A549 (cell line): ENCODE results near the gene SNX25. TPM values are rescaled to one million over a fixed set of nuclear protein-coding genes. Genes with fewer than 3 reads are reported as not detected.

Experiments
- ATAC-seq, 2 experiments: fragments of 200-7000 bp in 1 of 2; fragments of >200 bp in 1 of 2; cut with Nextera tagmentation in 1 of 2; cut with Tn5 transposase in 1 of 2; 3 replicates each; pipeline versions ENCODE4 v1.8.0 to v1.9.1; 2018 to 2020; ENCODE audit warnings: mild to moderate bottlenecking in 1 of 2, moderate library complexity in 1 of 2
- CTCF ChIA-PET: fragments of 300-600 bp; sonication (Branson Sonifier 250); formaldehyde crosslinking; extraction: SDS; loops from one replicate; lab custom pipeline; 2021; ENCODE audit warnings: antibody characterized with exemption, inconsistent platforms; lab: Yijun Ruan, JAX
- POLR2A ChIA-PET: fragments of 350-600 bp; formaldehyde crosslinking; extraction: SDS; loops from one replicate; lab custom pipeline; 2021; ENCODE audit warnings: antibody characterized with exemption, inconsistent platforms; lab: Yijun Ruan, JAX
- DNase-seq, 2 experiments: peaks; one replicate each; pipeline versions ENCODE4 v3.0.0 to v3.0.0-alpha.2; 2011 to 2016; ENCODE audit warnings: low read depth in 1 of 2, low spot score in 1 of 2
- FAIRE-seq: peaks from 2 replicates; lab custom pipeline; 2011; peaks lifted over from hg19 to GRCh38; lab: Jason Lieb, UNC
- H3K27ac ChIP-seq, 2 experiments: fragments of >200 bp; sonication (Bioruptor Twin); formaldehyde crosslinking; 3 replicates each; pipeline ENCODE4 v1.5.1; 2016 to 2017
- H3K4me1 ChIP-seq: fragments of >200 bp; sonication (Bioruptor Twin); formaldehyde crosslinking; 3 replicates; pipeline ENCODE4 v1.6.1; 2016
- H3K4me2 ChIP-seq: fragments of >200 bp; sonication (Bioruptor Twin); formaldehyde crosslinking; 3 replicates; pipeline ENCODE4 v1.6.1; 2016
- H3K4me3 ChIP-seq: fragments of >200 bp; sonication (Bioruptor Twin); formaldehyde crosslinking; 3 replicates; pipeline ENCODE4 v1.5.1; 2016
- H3K9me3 ChIP-seq: fragments of >200 bp; sonication (Bioruptor Twin); formaldehyde crosslinking; 3 replicates; pipeline ENCODE4 v1.6.1; 2016
- BCL3 ChIP-seq: fragments of >200 bp; sonication (Bioruptor Twin); formaldehyde crosslinking; IDR thresholded peaks from 3 replicates; pipeline ENCODE4 v1.6.1; 2016
- BHLHE40 ChIP-seq: IDR thresholded peaks from 2 replicates; pipeline ENCODE4 v1.6.1; 2012; ENCODE audit warnings: low read depth, low read length, inconsistent platforms
- E2F6 ChIP-seq: IDR thresholded peaks from 2 replicates; pipeline ENCODE4 v1.6.1; 2012; ENCODE audit warnings: low read depth, borderline replicate concordance
- EHF ChIP-seq: fragments of 250-450 bp; sonication (Bioruptor Pico); IDR thresholded peaks from 2 replicates; pipeline ENCODE4 v1.5.0; 2020; ENCODE audit warnings: mild to moderate bottlenecking
- EHMT2 ChIP-seq: fragments of 200-600 bp; sonication (generic); IDR thresholded peaks from 2 replicates; pipeline ENCODE4 v1.6.1; 2016; ENCODE audit warnings: antibody characterized with exemption, low read depth, mild to moderate bottlenecking, moderate library complexity
- ELK1 ChIP-seq: fragments of 150-350 bp; IDR thresholded peaks from 2 replicates; pipeline ENCODE4 v1.6.1; 2014; ENCODE audit warnings: low read depth, mild to moderate bottlenecking, low read length
- FOSB ChIP-seq: fragments of 250-450 bp; sonication (Bioruptor Pico); IDR thresholded peaks from 2 replicates; pipeline ENCODE4 v1.5.0; 2020; ENCODE audit warnings: mild to moderate bottlenecking, moderate library complexity
- HMGXB4 ChIP-seq: fragments of 250-450 bp; sonication (Bioruptor Pico); IDR thresholded peaks from 2 replicates; pipeline ENCODE4 v1.5.0; 2021; ENCODE audit warnings: mild to moderate bottlenecking, moderate library complexity, borderline replicate concordance
- JUN ChIP-seq, 2 experiments: fragments of >200 bp; sonication (Bioruptor Twin); formaldehyde crosslinking; IDR thresholded peaks; 2 replicates in 1 of 2; 3 replicates in 1 of 2; pipeline ENCODE4 v1.6.1; 2016 to 2017
- JUNB ChIP-seq: fragments of >200 bp; sonication (Bioruptor Twin); formaldehyde crosslinking; IDR thresholded peaks from 2 replicates; pipeline ENCODE4 v1.6.1; 2016
- KDM1A ChIP-seq: fragments of 200-600 bp; sonication (generic); IDR thresholded peaks from 2 replicates; pipeline ENCODE4 v1.6.1; 2016; ENCODE audit warnings: low read depth, mild to moderate bottlenecking
- KDM5A ChIP-seq: fragments of 200-600 bp; sonication (generic); IDR thresholded peaks from 2 replicates; pipeline ENCODE4 v1.6.1; 2016; ENCODE audit warnings: antibody characterized with exemption, mild to moderate bottlenecking
- MAFK ChIP-seq: fragments of 450-650 bp; IDR thresholded peaks from 2 replicates; pipeline ENCODE4 v1.6.1; 2014; ENCODE audit not compliant: partially characterized antibody
- MAZ ChIP-seq: fragments of 150-350 bp; IDR thresholded peaks from 2 replicates; pipeline ENCODE4 v1.6.1; 2014; ENCODE audit warnings: antibody characterized with exemption, low read depth, low read length, borderline replicate concordance
- NR3C1 ChIP-seq: fragments of >200 bp; sonication (Bioruptor Twin); formaldehyde crosslinking; IDR thresholded peaks from 3 replicates; pipeline ENCODE4 v1.6.1; 2017
- POLR2AphosphoS2 ChIP-seq: conservative IDR thresholded peaks from 2 replicates; pipeline ENCODE4 v1.6.1; 2012; ENCODE audit warnings: low read length, improper control_type of control experiment, inconsistent platforms
- RCOR1 ChIP-seq: fragments of 150-350 bp; IDR thresholded peaks from 2 replicates; pipeline ENCODE4 v1.6.1; 2014; ENCODE audit warnings: antibody characterized with exemption, low read length, low read depth
- RFX5 ChIP-seq: fragments of 450-650 bp; IDR thresholded peaks from 2 replicates; pipeline ENCODE4 v1.7.1; 2014; ENCODE audit warnings: antibody characterized with exemption, mild to moderate bottlenecking, moderate library complexity
- RNF2 ChIP-seq: fragments of 200-600 bp; sonication (generic); IDR thresholded peaks from 2 replicates; pipeline ENCODE4 v1.6.1; 2016; ENCODE audit warnings: low read depth, mild to moderate bottlenecking, antibody characterized with exemption, moderate library complexity, borderline replicate concordance
- SREBF2 ChIP-seq: fragments of 450-650 bp; IDR thresholded peaks from 2 replicates; pipeline ENCODE4 v1.6.1; 2014; ENCODE audit warnings: mild to moderate bottlenecking, moderate library complexity
- USF2 ChIP-seq: fragments of 450-650 bp; IDR thresholded peaks from 2 replicates; pipeline ENCODE4 v1.6.1; 2014; ENCODE audit warnings: antibody characterized with exemption
- ZNF302 ChIP-seq: fragments of 250-450 bp; sonication (Bioruptor Pico); IDR thresholded peaks from 2 replicates; pipeline ENCODE4 v1.9.0; 2021; ENCODE audit warnings: inconsistent platforms, mild to moderate bottlenecking, moderate library complexity
- ZSCAN20 ChIP-seq: fragments of 250-450 bp; sonication (Bioruptor Pico); IDR thresholded peaks from 2 replicates; pipeline ENCODE4 v1.8.0; 2022; ENCODE audit warnings: mild to moderate bottlenecking, moderate library complexity
- WGBS: methylation state at CpG from one replicate; pipeline ENCODE4 v1.1.6; 2017; ENCODE audit errors: missing lambda C conversion rate; 5-methylcytosine and 5-hydroxymethylcytosine counted together
- polyA plus RNA-seq, 4 experiments: library from polyadenylated mRNA; depleted of rRNA in 3 of 4; stranded (reverse); fragments of >200 nt; fragmentation: RNase III in 1 of 4; extraction: RNeasy Plus Mini Kit Qiagen cat#74134 plus additional on column Dnase treatment in 1 of 4; gene quantifications; 2 replicates in 3 of 4; 3 replicates in 1 of 4; pipeline ENCODE4 v1.2.3, GENCODE V29; 2011 to 2017

The SNX25 gene
- polyA plus RNA-seq, 2 of the 4 experiments (the other 2 are of a cell fraction) = 10.1 to 13.0 TPM

GRCh38 chr4:185248393-185249039 lies 39.1 kb downstream of the SNX25 start:
- CTCF ChIA-PET = no interaction called here

GRCh38 chr4:185249105-185249504 lies 39.7 kb downstream of the SNX25 start:
- no peak for TF ChIP-seq E2F6
- no peak for TF ChIP-seq POLR2AphosphoS2
- TF ChIP-seq SREBF2 = no peak
- TF ChIP-seq RNF2 = no peak
- no peak for TF ChIP-seq NR3C1
- no peak for TF ChIP-seq USF2
- no peak for TF ChIP-seq EHF
- no peak for TF ChIP-seq ZNF302 (CRISPR knock-in tag)
- TF ChIP-seq JUN (IDR thresholded peaks at IDR 0.05) = no peak
- TF ChIP-seq, all 56 proteins: peak for 0
- Histone ChIP-seq H3K9me3 (no peaks in the 10 kb centered on the region), H3K4me3 (no peak overlapping the region), H3K4me1 (peaks cover 16% of the 10 kb centered on the region; the same call in 2 of the 3 replicates), H3K4me2 (no peak overlapping the region), H3K27ac (no peak overlapping the region)
- POLR2A ChIA-PET = no interaction called here
- ATAC-seq (no peak), FAIRE-seq (no peak), DNase-seq (no peak)
- CTCF ChIA-PET = no interaction called here
- 78% methylated on average over 2 of the region's 2 CpGs for WGBS

More at GRCh38 chr4:185248393-185249039, 39.1 kb downstream of the SNX25 start:
- FAIRE-seq = no peak
- WGBS = 96% methylated on average over 3 of the region's 3 CpGs
- no peak for ATAC-seq
- H3K4me2 ChIP-seq = no peak overlapping the region
- POLR2A ChIA-PET = no interaction called here
- no peak overlapping the region for H3K27ac ChIP-seq
- no peak for TF ChIP-seq JUN (IDR thresholded peaks at IDR 0.05)
- TF ChIP-seq KDM5A = no peak
- no peak for TF ChIP-seq JUNB
- no peak for TF ChIP-seq EHF
- TF ChIP-seq HMGXB4 = no peak
- TF ChIP-seq FOSB (CRISPR knock-in tag) = no peak
- no peak for TF ChIP-seq MAFK
- no peak for TF ChIP-seq EHMT2
- no peak for TF ChIP-seq RFX5
- TF ChIP-seq BHLHE40 = no peak
- no peak for TF ChIP-seq ZSCAN20 (CRISPR knock-in tag)
- TF ChIP-seq KDM1A = no peak
- TF ChIP-seq ZNF302 (CRISPR knock-in tag) = no peak
- TF ChIP-seq MAZ = no peak
- no peak for TF ChIP-seq ELK1
- no peak for TF ChIP-seq RCOR1
- TF ChIP-seq BCL3 = no peak
- no peaks in the 10 kb centered on the region for H3K9me3 ChIP-seq
- DNase-seq = no peak
- H3K4me3 ChIP-seq = no peak overlapping the region
- H3K4me1 ChIP-seq = peaks cover 16% of the 10 kb centered on the region; the same call in 2 of the 3 replicates
